GM12878 (cell line): ENCODE data around the gene NR2F6. TPM values are rescaled to one million over a fixed set of nuclear protein-coding genes. Genes with fewer than 3 reads are reported as not detected.

Experiments
- ATAC-seq: fragments of 200-7000 bp; cut with Tn5 transposase; 3 replicates; pipeline ENCODE4 v1.9.1; 2020; ENCODE audit warnings: mild to moderate bottlenecking, moderate library complexity
- BruUV-seq: library from RNA; stranded (reverse); fragments of 400-500 nt; replicated peaks from 2 replicates; lab custom pipeline; 2021; lab: Mats Ljungman, UMichigan
- CTCF ChIA-PET: fragments of 300-600 bp; sonication (Branson Sonifier 250); formaldehyde crosslinking; extraction: SDS; loops from one replicate; lab custom pipeline; 2021; ENCODE audit warnings: inconsistent platforms; lab: Yijun Ruan, JAX
- POLR2A ChIA-PET: fragments of 350-600 bp; formaldehyde crosslinking; extraction: SDS; loops from one replicate; lab custom pipeline; 2021; ENCODE audit warnings: inconsistent platforms; lab: Charles Lee
- RAD21 ChIA-PET: fragments of 300-600 bp; sonication (Branson Sonifier 250); formaldehyde crosslinking; loops from one replicate; lab custom pipeline; 2023; ENCODE audit warnings: antibody characterized with exemption; ENCODE audit not compliant: unreplicated experiment; lab: Charles Lee
- SMC1A ChIA-PET: fragments of 300-600 bp; sonication (Branson Sonifier 250); formaldehyde crosslinking; loops from one replicate; lab custom pipeline; 2023; ENCODE audit not compliant: unreplicated experiment, uncharacterized antibody; lab: Charles Lee
- DNase-seq: peaks from one replicate; pipeline ENCODE4 v3.0.0-alpha.2; 2011; ENCODE audit warnings: low read depth, low spot score
- FAIRE-seq: peaks from 3 replicates; lab custom pipeline; 2011; peaks lifted over from hg19 to GRCh38; lab: Jason Lieb, UNC
- H2AFZ ChIP-seq: 2 replicates; pipeline ENCODE4 v1.6.0; 2011; ENCODE audit warnings: low read depth, low read length, control low read depth; ENCODE audit not compliant: control insufficient read depth
- H3K27ac ChIP-seq: 2 replicates; pipeline ENCODE4 v1.5.1; 2011; ENCODE audit warnings: control low read depth; ENCODE audit not compliant: control insufficient read depth, insufficient read depth
- H3K27me3 ChIP-seq, 2 experiments: replicated peaks in 1 of 2; 2 replicates each; pipeline versions ENCODE4 v1.6.0 to v1.6.1; 2011; ENCODE audit warnings: low read length in 1 of 2; ENCODE audit not compliant: control insufficient read depth in 2 of 2, insufficient read depth in 2 of 2
- H3K36me3 ChIP-seq, 2 experiments: 2 replicates each; pipeline ENCODE4 v1.5.1; 2011; ENCODE audit warnings: low read length in 1 of 2; ENCODE audit not compliant: control insufficient read depth in 2 of 2, insufficient read depth in 2 of 2
- H3K4me1 ChIP-seq: 2 replicates; pipeline ENCODE4 v1.6.1; 2011; ENCODE audit warnings: mild to moderate bottlenecking, low read length, moderate library complexity, mixed read lengths; ENCODE audit not compliant: control insufficient read depth, insufficient read depth
- H3K4me2 ChIP-seq: 2 replicates; pipeline ENCODE4 v1.6.0; 2011; ENCODE audit warnings: control low read depth; ENCODE audit not compliant: control insufficient read depth, insufficient read depth
- H3K4me3 ChIP-seq: fragments of 200-600 bp; sonication (generic); 2 replicates; pipeline ENCODE4 v1.5.1; 2016
- H3K79me2 ChIP-seq: 2 replicates; pipeline ENCODE4 v1.6.0; 2011; ENCODE audit warnings: low read length; ENCODE audit not compliant: control insufficient read depth, insufficient read depth
- H3K9ac ChIP-seq: 2 replicates; pipeline ENCODE4 v1.8.0; 2011; ENCODE audit warnings: low read length, control low read depth, mixed read lengths; ENCODE audit not compliant: control insufficient read depth, insufficient read depth
- H3K9me3 ChIP-seq: replicated peaks from 3 replicates; pipeline ENCODE4 v1.5.1; 2011; ENCODE audit warnings: mild to moderate bottlenecking, low read length; ENCODE audit not compliant: control insufficient read depth, insufficient read depth
- H4K20me1 ChIP-seq: 2 replicates; pipeline ENCODE4 v1.6.0; 2011; ENCODE audit not compliant: control insufficient read depth, insufficient read depth
- E2F4 ChIP-seq: IDR thresholded peaks from 2 replicates; pipeline ENCODE4 v1.6.1; 2012; ENCODE audit warnings: low read depth, low read length, improper control_type of control experiment
- FOS ChIP-seq: IDR thresholded peaks from 3 replicates; pipeline ENCODE4 v1.6.1; 2011; ENCODE audit warnings: borderline replicate concordance; ENCODE audit not compliant: insufficient read length; ENCODE audit errors: extremely low read depth
- NR2C2 ChIP-seq: IDR thresholded peaks from 2 replicates; pipeline ENCODE4 v1.6.1; 2011; ENCODE audit warnings: borderline replicate concordance, low read depth; ENCODE audit not compliant: control insufficient read depth, insufficient read length
- POLR2A ChIP-seq: IDR thresholded peaks from 2 replicates; pipeline ENCODE4 v1.6.1; 2011; ENCODE audit warnings: low read depth, mild to moderate bottlenecking, low read length
- SMAD1 ChIP-seq: fragments of 450-650 bp; IDR thresholded peaks from 2 replicates; pipeline ENCODE4 v1.6.1; 2018; ENCODE audit warnings: mild to moderate bottlenecking, low read depth; ENCODE audit not compliant: partially characterized antibody
- STAT3 ChIP-seq: IDR thresholded peaks from 2 replicates; pipeline ENCODE4 v1.6.1; 2011; ENCODE audit warnings: low read depth, low read length, improper control_type of control experiment
- ZBTB11 ChIP-seq: fragments of 450-650 bp; formaldehyde crosslinking; IDR thresholded peaks from 2 replicates; pipeline ENCODE4 v1.5.0; 2022; ENCODE audit warnings: mild to moderate bottlenecking, missing genetic modification characterization
- WGBS: methylation state at CpG from one replicate; pipeline ENCODE4 v1.1.6; 2016; ENCODE audit warnings: low lambda C conversion rate; ENCODE audit not compliant: insufficient replicate concordance, insufficient coverage; ENCODE audit errors: missing lambda C conversion rate; 5-methylcytosine and 5-hydroxymethylcytosine counted together
- in situ Hi-C: fragments of 300-500 bp; cut with MboI; formaldehyde crosslinking; loops from 9 replicates; pipeline ENCODE4 v1.14.3; 2018; ENCODE audit warnings: mixed read lengths
- intact Hi-C: fragments of 100-400 bp; cut with micrococcal nuclease; formaldehyde crosslinking; loops from one replicate; pipeline ENCODE4 v1.14.2; 2022; ENCODE audit not compliant: unreplicated experiment
- polyA plus RNA-seq, 11 experiments: library from polyadenylated mRNA; depleted of rRNA in 4 of 11; unstranded in 6 of 11; stranded (reverse) in 5 of 11; fragments of >200 nt; fragmentation: Nextera tagmentation in 4 of 11; fragmentation: Illumina TruSeq in 1 of 11; extraction: Ambion mirVana in 4 of 11; extraction: Trizol in 1 of 11; gene quantifications; 1 replicate in 1 of 11; 2 replicates in 10 of 11; pipeline versions ENCODE4 v1.2.1 to v1.2.3, GENCODE V29; 2011 to 2016; ENCODE audit warnings: inconsistent platforms in 2 of 11, missing spikeins in 2 of 11, low read depth in 1 of 11
- total RNA-seq, 4 experiments: library from RNA; depleted of rRNA in 3 of 4; stranded (reverse); fragments of >200 nt in 3 of 4; fragmentation: Illumina TruSeq in 1 of 4; extraction: Trizol in 1 of 4; gene quantifications; 2 replicates each; pipeline versions ENCODE4 v1.2.1 to v1.2.3, GENCODE V29; 2013 to 2021

The NR2F6 gene
- total and polyA plus RNA-seq, 10 of the 15 experiments (the other 5 are each of a cell fraction or from before 2014, with no cell fraction given): 0.18 to 15.5 (median 6.1) TPM

- H3K27ac ChIP-seq: no peak overlapping the region
- 100% methylated on average over 16 of the region's 16 CpGs for WGBS
- ChIA-PET RAD21 (no interaction called here), POLR2A (no interaction called here), SMC1A (no interaction called here), CTCF (no interaction called here)
- no peak for TF ChIP-seq STAT3
- TF ChIP-seq E2F4: no peak
- TF ChIP-seq FOS: no peak
- peak; percentile 28; the same call in 1 of the 2 replicates for TF ChIP-seq POLR2A
- TF ChIP-seq NR2C2: no peak
- TF ChIP-seq ZBTB11: no peak
- no peak for TF ChIP-seq SMAD1
- in situ Hi-C loops: no loop called here
- no peak for ATAC-seq
- H3K4me3 ChIP-seq: no peak overlapping the region
- no peaks in the 10 kb centered on the region for H3K79me2 ChIP-seq
- no peak overlapping the region for H2AFZ ChIP-seq
- H4K20me1 ChIP-seq: no peaks in the 10 kb centered on the region
- BruUV-seq: no TSS peak
- H3K4me1 ChIP-seq: no peaks in the 10 kb centered on the region
- H3K4me2 ChIP-seq: no peak overlapping the region
- no peak overlapping the region for H3K9ac ChIP-seq
- H3K27me3 ChIP-seq: no peaks in the 10 kb centered on the region
- no peak for DNase-seq
- intact Hi-C loops: no loop called here
- H3K36me3 ChIP-seq: peaks cover 23 to 38% of the 10 kb centered on the region in 2 experiments
- H3K9me3 ChIP-seq: no peaks in the 10 kb centered on the region
- no peak for FAIRE-seq
Measured at GRCh38 chr19:17194608-17195007, 51.1 kb downstream of the NR2F6 start.
